DMS114 treated with DMSO at 0.1 percent for 48 hours (cell line): Measurements from ENCODE around the gene GPR62.

Experiments used
- DNase-seq: peaks from one replicate; lab custom pipeline; 2025; ENCODE audit not compliant: unreplicated experiment; lab: John Stamatoyannopoulos, UW

The GPR62 gene

GRCh38 chr3:51968883-51969678 lies 13.9 kb downstream of the GPR62 start:
- DNase-seq = no peak

GRCh38 chr3:51969841-51970240 lies 14.7 kb downstream of the GPR62 start:
- no peak for DNase-seq

- no peak for DNase-seq
Observed at GRCh38 chr3:51970606-51971300, 15.6 kb downstream of the GPR62 start.

- no peak for DNase-seq
Observed at GRCh38 chr3:51971350-51971749, 16.2 kb downstream of the GPR62 start.

GRCh38 chr3:51974277-51974962 lies 19.2 kb downstream of the GPR62 start:
- no peak for DNase-seq

- peak; percentile 22 for DNase-seq
Observed at GRCh38 chr3:51974963-51975851, 20.0 kb downstream of the GPR62 start, which contains the start of gene ABHD14A. Gene ABHD14A, plus strand, starts transcription at chr3:51975064. Its CDS starts 72 bp downstream, at chr3:51975136.

- peak; percentile 41 for DNase-seq
Observed at GRCh38 chr3:51975852-51976549, 20.8 kb downstream of the GPR62 start.

- no peak for DNase-seq
Observed at GRCh38 chr3:51977446-51978142, 22.4 kb downstream of the GPR62 start.

- DNase-seq = no peak
Observed at GRCh38 chr3:51978143-51978502, 22.9 kb downstream of the GPR62 start.

- DNase-seq = no peak
Observed at GRCh38 chr3:51980253-51980652, 25.1 kb downstream of the GPR62 start.

- DNase-seq = no peak
Observed at GRCh38 chr3:51982352-51982837, 27.2 kb downstream of the GPR62 start.

- DNase-seq = peak; percentile 57
Observed at GRCh38 chr3:51982838-51983577, 27.8 kb downstream of the GPR62 start, which contains the start of gene ACY1. Gene ACY1, plus strand, starts transcription at chr3:51983535. Its CDS starts 530 bp downstream, at chr3:51984065.

- no peak for DNase-seq
Observed at GRCh38 chr3:51983578-51984268, 28.5 kb downstream of the GPR62 start.

GRCh38 chr3:51984269-51984647 lies 29.1 kb downstream of the GPR62 start:
- DNase-seq = no peak

- DNase-seq = no peak
Observed at GRCh38 chr3:51985063-51985462, 29.9 kb downstream of the GPR62 start.

GRCh38 chr3:51986010-51986947 lies 31.1 kb downstream of the GPR62 start:
- DNase-seq = no peak

- no peak for DNase-seq
Observed at GRCh38 chr3:51987568-51987967, 32.4 kb downstream of the GPR62 start.
